IPS-15b (cell line): ENCODE data around the gene AGTPBP1.

Source experiments
- H3K27me3 ChIP-seq: one replicate; pipeline ENCODE4 v1.6.1; 2013; ENCODE audit warnings: low read length; ENCODE audit not compliant: control insufficient read depth, insufficient read depth
- H3K36me3 ChIP-seq: one replicate; pipeline ENCODE4 v1.6.1; 2013; ENCODE audit warnings: low read length; ENCODE audit not compliant: control insufficient read depth, insufficient read depth
- H3K4me1 ChIP-seq: one replicate; pipeline ENCODE4 v1.6.1; 2013; ENCODE audit warnings: mild to moderate bottlenecking, low read length; ENCODE audit not compliant: control insufficient read depth, insufficient read depth
- H3K4me3 ChIP-seq: one replicate; pipeline ENCODE4 v1.5.1; 2013; ENCODE audit warnings: low read depth, low read length
- H3K9ac ChIP-seq: one replicate; pipeline ENCODE4 v1.6.1; 2013; ENCODE audit warnings: low read depth, mild to moderate bottlenecking, low read length
- H3K9me3 ChIP-seq: one replicate; pipeline ENCODE4 v1.6.1; 2013; ENCODE audit warnings: mild to moderate bottlenecking, low read length; ENCODE audit not compliant: control insufficient read depth, insufficient read depth

AGTPBP1 gene

DNA sequence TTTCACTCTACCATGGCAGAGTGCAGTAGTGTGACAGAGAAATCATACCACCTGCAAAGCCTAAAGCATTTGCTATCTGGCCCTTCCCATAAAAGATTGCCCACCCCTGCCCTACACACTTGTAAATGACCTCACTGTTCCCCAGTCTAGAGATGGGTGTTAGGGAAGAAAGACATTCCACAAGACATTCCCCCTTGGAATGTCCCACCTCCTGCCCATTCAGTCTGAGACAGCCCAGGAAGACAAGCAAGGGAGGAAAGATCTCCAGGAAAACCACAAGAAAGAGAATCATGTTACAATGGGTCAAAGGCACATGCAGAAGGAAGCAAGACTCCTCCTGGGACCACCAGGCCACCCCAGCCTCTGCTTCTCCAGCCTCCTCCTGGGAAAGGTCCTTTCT lies 230.0 kb downstream of the AGTPBP1 start:
- Histone ChIP-seq H3K27me3 (no peaks in the 10 kb centered on the region), H3K9me3 (no peaks in the 10 kb centered on the region)

DNA sequence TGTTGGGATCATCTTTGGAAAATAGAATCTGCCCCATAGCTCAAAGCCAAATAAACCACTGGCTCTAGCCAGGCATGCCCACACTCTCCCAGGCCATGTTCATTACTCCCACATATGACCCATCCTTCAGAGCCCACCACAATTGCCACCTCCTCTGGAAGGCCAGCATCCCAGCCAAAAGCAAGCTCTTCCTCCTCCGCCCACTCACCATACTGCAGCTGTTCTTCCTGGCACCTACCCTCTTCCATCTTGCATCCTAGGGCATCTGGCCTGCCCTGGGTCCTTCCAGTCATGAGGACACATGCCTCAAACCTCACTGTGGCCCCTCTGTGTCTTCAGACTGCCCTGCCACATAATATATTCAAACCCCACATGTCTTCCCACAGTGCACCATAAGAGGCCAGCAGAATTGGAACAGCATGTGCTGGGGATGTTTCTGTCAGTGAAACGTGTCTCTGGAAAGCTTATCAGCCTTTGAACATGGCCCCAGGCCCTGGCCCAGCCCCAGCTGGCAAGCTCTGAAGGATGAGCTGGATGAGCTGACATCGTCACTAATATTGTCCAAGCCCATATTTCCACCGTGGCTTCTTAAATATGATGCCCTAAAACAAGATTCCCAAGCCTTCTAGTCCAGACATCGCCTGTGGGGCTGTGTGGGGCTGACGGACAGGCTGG lies 230.8 kb downstream of the AGTPBP1 start:
- H3K27me3 ChIP-seq, result no peaks in the 10 kb centered on the region
- no peaks in the 10 kb centered on the region for H3K36me3 ChIP-seq
- no peak overlapping the region for H3K4me3 ChIP-seq

More for the DNA sequence above, 230.0 kb downstream of the AGTPBP1 start:
- Histone ChIP-seq H3K9ac (no peak overlapping the region), H3K36me3 (no peaks in the 10 kb centered on the region), H3K4me1 (no peaks in the 10 kb centered on the region), H3K4me3 (no peak overlapping the region)

GRCh38 chr9:85508616-85509015 lies 233.1 kb downstream of the AGTPBP1 start:
- H3K9ac ChIP-seq, result no peak overlapping the region
- no peaks in the 10 kb centered on the region for H3K4me1 ChIP-seq
- H3K9me3 ChIP-seq, result no peaks in the 10 kb centered on the region
- no peak overlapping the region for H3K4me3 ChIP-seq
- no peaks in the 10 kb centered on the region for H3K36me3 ChIP-seq
- no peaks in the 10 kb centered on the region for H3K27me3 ChIP-seq

More for the DNA sequence above, 230.8 kb downstream of the AGTPBP1 start:
- Histone ChIP-seq H3K9ac (no peak overlapping the region), H3K9me3 (no peaks in the 10 kb centered on the region), H3K4me1 (no peaks in the 10 kb centered on the region)

- H3K4me3 ChIP-seq, result no peak overlapping the region
- H3K36me3 ChIP-seq, result no peaks in the 10 kb centered on the region
- H3K9me3 ChIP-seq, result no peaks in the 10 kb centered on the region
- H3K4me1 ChIP-seq, result no peaks in the 10 kb centered on the region
- no peak overlapping the region for H3K9ac ChIP-seq
- H3K27me3 ChIP-seq, result no peaks in the 10 kb centered on the region
Observed at GRCh38 chr9:85505612-85506011, 236.1 kb downstream of the AGTPBP1 start.

DNA sequence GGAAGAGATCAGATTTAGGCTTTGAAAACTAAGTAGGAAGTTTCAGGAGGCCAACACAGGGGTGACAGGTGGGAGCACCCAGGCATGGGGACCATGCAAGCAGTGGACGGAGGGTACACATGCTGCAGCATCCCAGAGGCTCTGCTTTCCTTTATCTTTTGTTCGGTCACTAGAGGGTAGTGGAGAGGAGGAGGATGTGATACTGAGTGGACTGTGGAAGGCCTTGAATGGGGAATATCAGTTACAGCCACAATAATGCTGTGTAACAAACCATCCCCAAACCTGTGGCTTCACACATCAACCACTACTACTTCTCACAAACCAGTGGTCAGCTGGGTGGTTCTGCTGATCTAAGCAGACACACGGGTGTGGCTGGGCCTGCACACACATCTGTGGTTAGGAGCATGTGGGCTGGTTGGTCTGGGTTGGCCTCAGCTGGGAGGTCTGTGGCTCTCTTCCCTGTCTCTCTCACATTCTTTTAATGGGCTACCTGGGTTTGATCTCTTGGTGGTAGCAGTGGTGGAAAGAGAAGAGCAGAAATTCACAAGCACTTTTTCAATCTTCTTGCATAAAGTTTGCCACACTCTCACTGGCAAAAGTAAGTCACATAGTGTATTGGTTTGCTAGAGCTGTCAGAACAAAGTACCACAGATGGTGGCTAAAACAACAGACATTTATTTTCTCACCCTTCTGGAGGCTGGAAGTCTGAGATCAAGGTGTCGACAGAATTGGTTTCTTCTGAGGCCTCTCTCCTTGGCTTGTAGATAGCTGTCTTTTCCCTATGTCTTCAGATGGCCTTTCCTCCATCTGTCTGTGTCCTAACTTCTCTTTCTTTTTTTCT lies 238.7 kb downstream of the AGTPBP1 start:
- no peaks in the 10 kb centered on the region for H3K9me3 ChIP-seq
- H3K4me1 ChIP-seq, result no peaks in the 10 kb centered on the region
- no peak overlapping the region for H3K4me3 ChIP-seq
- no peaks in the 10 kb centered on the region for H3K36me3 ChIP-seq
- H3K9ac ChIP-seq, result no peak overlapping the region
- H3K27me3 ChIP-seq, result no peaks in the 10 kb centered on the region

DNA sequence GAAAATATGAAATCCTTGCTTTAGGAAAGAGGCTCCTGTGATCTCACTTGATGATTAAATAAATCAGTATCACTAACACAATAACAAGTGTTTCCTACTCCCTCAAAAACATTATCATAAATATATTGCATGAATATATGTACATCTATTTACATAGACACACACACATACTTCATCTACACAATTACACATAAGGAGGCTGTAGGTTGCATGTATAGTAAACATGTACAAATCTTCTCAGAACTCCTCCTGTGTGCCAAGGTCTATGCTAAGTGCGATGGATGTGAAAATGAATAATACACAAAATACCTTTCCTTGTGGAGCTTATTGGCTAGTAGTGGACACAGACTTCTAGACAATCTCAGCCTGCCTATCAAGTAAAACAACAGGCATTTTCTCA lies 239.9 kb downstream of the AGTPBP1 start:
- Histone ChIP-seq H3K4me3 (no peak overlapping the region), H3K36me3 (no peaks in the 10 kb centered on the region), H3K27me3 (no peaks in the 10 kb centered on the region), H3K9ac (no peak overlapping the region), H3K9me3 (no peaks in the 10 kb centered on the region), H3K4me1 (no peaks in the 10 kb centered on the region)

DNA sequence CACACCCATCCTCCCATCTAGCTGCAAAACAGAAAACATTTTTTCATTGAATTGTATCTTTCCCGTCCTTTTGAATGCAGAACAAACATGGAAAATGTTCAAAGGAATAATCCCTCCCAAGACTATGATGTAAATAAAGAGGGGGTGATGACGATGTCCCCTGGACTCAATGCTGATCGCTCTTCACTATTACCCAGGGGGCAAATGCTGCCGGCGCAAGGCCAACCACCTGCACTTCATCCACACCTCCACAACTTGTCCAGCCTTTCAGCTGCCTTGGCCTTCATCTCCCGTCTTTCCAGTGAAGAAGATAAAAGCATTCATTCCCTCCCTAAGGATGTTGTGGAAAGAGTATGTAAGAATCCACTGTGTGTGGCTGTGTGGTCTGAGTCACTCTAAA lies 240.3 kb downstream of the AGTPBP1 start:
- Histone ChIP-seq H3K9me3 (no peaks in the 10 kb centered on the region), H3K27me3 (no peaks in the 10 kb centered on the region), H3K9ac (no peak overlapping the region), H3K36me3 (no peaks in the 10 kb centered on the region), H3K4me3 (no peak overlapping the region), H3K4me1 (no peaks in the 10 kb centered on the region)
